Natural killer cell (primary cell): ENCODE measurements around the gene WNT6. TPM values are rescaled to one million over a fixed set of nuclear protein-coding genes. Genes with fewer than 3 reads are reported as not detected.
A peak's percentile ranks its signal among the peaks of the same experiment; 100 is the strongest.

ENCODE experiments used
- ATAC-seq, 3 donors: fragments of 150-1000 bp in 2 of 3; fragments of 200-7000 bp in 1 of 3; cut with Tn5 transposase; 1 replicate in 1 of 3; 2 replicates in 2 of 3; pipeline ENCODE4 v1.10.0; 2021; ENCODE audit warnings: mild to moderate bottlenecking in 2 of 3, moderate library complexity in 2 of 3
- DNase-seq, 2 donors: peaks; one replicate each; pipeline versions ENCODE4 v3.0.0 to v3.0.0-alpha.2; 2013 to 2021; ENCODE audit warnings: mixed read lengths in 1 of 2
- H3K27ac ChIP-seq: one replicate; pipeline ENCODE4 v1.5.1; 2013; ENCODE audit warnings: mild to moderate bottlenecking, low read length
- H3K27me3 ChIP-seq: one replicate; pipeline ENCODE4 v1.6.1; 2013; ENCODE audit warnings: low read length; ENCODE audit not compliant: control insufficient read depth, insufficient read depth
- H3K36me3 ChIP-seq: one replicate; pipeline ENCODE4 v1.6.1; 2013; ENCODE audit warnings: low read length; ENCODE audit not compliant: control insufficient read depth, insufficient read depth
- H3K4me1 ChIP-seq: one replicate; pipeline ENCODE4 v1.6.1; 2013; ENCODE audit warnings: low read length; ENCODE audit not compliant: control insufficient read depth, insufficient read depth
- H3K4me3 ChIP-seq: one replicate; pipeline ENCODE4 v1.5.1; 2013; ENCODE audit warnings: low read length
- H3K9me3 ChIP-seq: one replicate; pipeline ENCODE4 v1.6.1; 2013; ENCODE audit warnings: low read length; ENCODE audit not compliant: control insufficient read depth, insufficient read depth
- H3K27ac Mint-ChIP-seq, 2 donors: one replicate each; pipeline ENCODE4 v1.8.0; 2022; ENCODE audit warnings: mild to moderate bottlenecking in 2 of 2, mixed read lengths in 2 of 2, moderate library complexity in 1 of 2
- H3K27me3 Mint-ChIP-seq, 2 donors: one replicate each; pipeline ENCODE4 v1.8.0; 2022; ENCODE audit warnings: low read depth in 2 of 2, mixed read lengths in 2 of 2
- H3K36me3 Mint-ChIP-seq: one replicate; pipeline ENCODE4 v1.8.0; 2022; ENCODE audit warnings: mixed read lengths
- H3K4me1 Mint-ChIP-seq, 2 donors: one replicate each; pipeline ENCODE4 v1.8.0; 2022; ENCODE audit warnings: mixed read lengths in 2 of 2
- H3K4me3 Mint-ChIP-seq: one replicate; pipeline ENCODE4 v1.8.0; 2022; ENCODE audit warnings: mild to moderate bottlenecking, moderate library complexity, mixed read lengths
- H3K9me3 Mint-ChIP-seq, 2 donors: one replicate each; pipeline ENCODE4 v1.8.0; 2022; ENCODE audit warnings: mixed read lengths in 2 of 2
- CTCF ChIP-seq: fragments of 200-600 bp; IDR thresholded peaks from one replicate; pipeline ENCODE4 v1.8.0; 2022; ENCODE audit warnings: antibody characterized with exemption
- WGBS: methylation state at CpG from one replicate; pipeline ENCODE4 v1.1.7; 2013; ENCODE audit warnings: missing lambda C conversion rate; ENCODE audit not compliant: insufficient coverage; 5-methylcytosine and 5-hydroxymethylcytosine counted together
- intact Hi-C: fragments of 100-400 bp; cut with micrococcal nuclease; formaldehyde crosslinking; loops from one replicate; pipeline ENCODE4 v1.14.2; 2022
- total RNA-seq, 4 donors: library from RNA; stranded (reverse); fragments of 120-200 nt in 1 of 4; gene quantifications; one replicate each; pipeline versions ENCODE4 v1.2.3 to v1.2.4, GENCODE V29; 2013 to 2022

The WNT6 gene
- total RNA-seq, 3 donors from 2014 or later (not counting 1 experiment from before 2014, with no cell fraction given), result not detected

GRCh38 chr2:218872645-218873358 is 13.2 kb downstream of the WNT6 start:
- no peak for TF ChIP-seq CTCF
- Mint-ChIP-seq H3K4me3 (no peak overlapping the region), H3K36me3 (no peaks in the 10 kb centered on the region), H3K27ac (no peak overlapping the region), H3K9me3 (no peaks in the 10 kb centered on the region), H3K4me1 (peaks cover 0 to 20% of the 10 kb centered on the region in 2 donors), H3K27me3 (peaks cover 63 to 66% of the 10 kb centered on the region in 2 donors)
- no peak for ATAC-seq
- H3K36me3 ChIP-seq, result no peaks in the 10 kb centered on the region
- H3K27me3 ChIP-seq, result peaks cover 22% of the 10 kb centered on the region
- H3K27ac ChIP-seq, result no peak overlapping the region
- WGBS, result 29% methylated on average over 19 of the region's 22 CpGs
- H3K9me3 ChIP-seq, result no peaks in the 10 kb centered on the region
- no peak overlapping the region for H3K4me3 ChIP-seq
- intact Hi-C loops, result no loop called here
- H3K4me1 ChIP-seq, result peaks cover 31% of the 10 kb centered on the region
- no peak for DNase-seq

GRCh38 chr2:218873359-218874194 is 14.0 kb downstream of the WNT6 start:
- TF ChIP-seq CTCF, result no peak
- DNase-seq (peak in 1 of 2 donors; percentile 43), ATAC-seq (peak in 1 of 3 donors; percentile 14)
- H3K27me3 Mint-ChIP-seq, result peaks cover 57 to 63% of the 10 kb centered on the region in 2 donors
- H3K27ac Mint-ChIP-seq, result no peak overlapping the region
- no peak overlapping the region for H3K4me3 Mint-ChIP-seq
- intact Hi-C loops, result no loop called here
- H3K9me3 ChIP-seq, result no peaks in the 10 kb centered on the region
- no peaks in the 10 kb centered on the region for H3K9me3 Mint-ChIP-seq
- H3K27me3 ChIP-seq, result peaks cover 22% of the 10 kb centered on the region
- peaks cover 31% of the 10 kb centered on the region for H3K4me1 ChIP-seq
- H3K4me1 Mint-ChIP-seq, result peaks cover 0 to 20% of the 10 kb centered on the region in 2 donors
- 9% methylated on average over 86 of the region's 86 CpGs for WGBS
- H3K36me3 ChIP-seq, result no peaks in the 10 kb centered on the region
- no peaks in the 10 kb centered on the region for H3K36me3 Mint-ChIP-seq
- no peak overlapping the region for H3K27ac ChIP-seq
- H3K4me3 ChIP-seq, result no peak overlapping the region

- peaks cover 47% of the 10 kb centered on the region for H3K4me1 ChIP-seq
These were observed 16.2 kb downstream of the WNT6 start for GRCh38 chr2:218875692-218876246.

More at GRCh38 chr2:218875692-218876246, 16.2 kb downstream of the WNT6 start:
- WGBS, result 41% methylated on average over 2 of the region's 2 CpGs
- no peaks in the 10 kb centered on the region for H3K9me3 Mint-ChIP-seq
- H3K27ac Mint-ChIP-seq, result no peak overlapping the region
- intact Hi-C loops, result loop anchor here (1.0 kb wide), 1 partner anchor 23 kb away; no protein-coding TSS in a partner anchor
- H3K27me3 ChIP-seq, result peaks cover 34% of the 10 kb centered on the region
- ATAC-seq, result no peak
- no peaks in the 10 kb centered on the region for H3K36me3 Mint-ChIP-seq
- no peak overlapping the region for H3K4me3 ChIP-seq
- H3K9me3 ChIP-seq, result no peaks in the 10 kb centered on the region
- no peak for DNase-seq
- no peak overlapping the region for H3K27ac ChIP-seq
- H3K36me3 ChIP-seq, result no peaks in the 10 kb centered on the region
- peaks cover 44 to 50% of the 10 kb centered on the region in 2 donors for H3K27me3 Mint-ChIP-seq
- H3K4me3 Mint-ChIP-seq, result no peak overlapping the region
- no peak for TF ChIP-seq CTCF
- H3K4me1 Mint-ChIP-seq, result peaks cover 0 to 33% of the 10 kb centered on the region in 2 donors
